ENCODE measurements around the gene YARS1.

DNA sequence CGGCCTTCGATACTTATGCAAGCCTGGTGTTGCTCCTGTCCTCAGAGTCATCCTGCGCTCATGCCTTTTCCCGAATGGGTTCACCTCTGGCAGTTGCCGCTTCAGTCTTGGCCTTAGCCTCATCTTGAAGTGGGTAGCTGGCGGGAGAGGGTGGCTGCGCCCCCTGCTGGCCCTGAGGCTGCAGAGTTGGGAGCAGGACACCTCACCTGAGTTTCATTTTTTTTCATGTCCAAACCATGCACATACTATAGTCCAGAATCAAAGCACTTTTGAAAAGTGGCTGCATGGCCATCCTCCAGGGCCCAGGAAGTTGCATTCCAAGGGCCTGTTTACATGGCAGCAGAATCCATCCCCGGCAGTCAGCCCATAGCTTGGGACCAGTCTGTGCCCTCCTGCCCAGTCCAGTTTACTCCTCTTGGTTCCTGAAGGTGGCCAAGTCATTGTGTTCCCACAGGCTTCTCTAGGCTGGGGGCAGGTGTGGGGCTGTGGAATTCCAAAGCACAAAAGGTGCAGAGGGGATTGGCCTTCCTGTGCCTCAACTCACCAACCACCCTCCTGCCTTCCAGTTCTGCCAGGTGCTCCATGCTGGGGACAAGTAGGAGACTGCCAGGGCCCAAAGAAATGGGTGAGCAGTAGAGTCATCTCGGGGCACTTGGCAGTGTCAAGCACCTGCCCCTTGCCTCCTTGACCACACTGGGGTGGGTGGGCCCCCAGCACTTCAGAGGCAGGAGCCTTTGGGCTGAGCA, 44.0 kb downstream of the YARS1 start:
- TF ChIP-seq, protein P1, sequence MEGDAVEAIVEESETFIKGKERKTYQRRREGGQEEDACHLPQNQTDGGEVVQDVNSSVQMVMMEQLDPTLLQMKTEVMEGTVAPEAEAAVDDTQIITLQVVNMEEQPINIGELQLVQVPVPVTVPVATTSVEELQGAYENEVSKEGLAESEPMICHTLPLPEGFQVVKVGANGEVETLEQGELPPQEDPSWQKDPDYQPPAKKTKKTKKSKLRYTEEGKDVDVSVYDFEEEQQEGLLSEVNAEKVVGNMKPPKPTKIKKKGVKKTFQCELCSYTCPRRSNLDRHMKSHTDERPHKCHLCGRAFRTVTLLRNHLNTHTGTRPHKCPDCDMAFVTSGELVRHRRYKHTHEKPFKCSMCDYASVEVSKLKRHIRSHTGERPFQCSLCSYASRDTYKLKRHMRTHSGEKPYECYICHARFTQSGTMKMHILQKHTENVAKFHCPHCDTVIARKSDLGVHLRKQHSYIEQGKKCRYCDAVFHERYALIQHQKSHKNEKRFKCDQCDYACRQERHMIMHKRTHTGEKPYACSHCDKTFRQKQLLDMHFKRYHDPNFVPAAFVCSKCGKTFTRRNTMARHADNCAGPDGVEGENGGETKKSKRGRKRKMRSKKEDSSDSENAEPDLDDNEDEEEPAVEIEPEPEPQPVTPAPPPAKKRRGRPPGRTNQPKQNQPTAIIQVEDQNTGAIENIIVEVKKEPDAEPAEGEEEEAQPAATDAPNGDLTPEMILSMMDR (IDR thresholded peaks at IDR 0.05 in 4 of 5, conservative IDR thresholded peaks at IDR 0.05 in 1 of 5) = peak; percentile 83 to 96 (median 91)
- no peak for TF ChIP-seq POLR2A (IDR thresholded peaks at IDR 0.05)
